ENCODE measurements around the gene CDYL.

The CDYL gene

DNA sequence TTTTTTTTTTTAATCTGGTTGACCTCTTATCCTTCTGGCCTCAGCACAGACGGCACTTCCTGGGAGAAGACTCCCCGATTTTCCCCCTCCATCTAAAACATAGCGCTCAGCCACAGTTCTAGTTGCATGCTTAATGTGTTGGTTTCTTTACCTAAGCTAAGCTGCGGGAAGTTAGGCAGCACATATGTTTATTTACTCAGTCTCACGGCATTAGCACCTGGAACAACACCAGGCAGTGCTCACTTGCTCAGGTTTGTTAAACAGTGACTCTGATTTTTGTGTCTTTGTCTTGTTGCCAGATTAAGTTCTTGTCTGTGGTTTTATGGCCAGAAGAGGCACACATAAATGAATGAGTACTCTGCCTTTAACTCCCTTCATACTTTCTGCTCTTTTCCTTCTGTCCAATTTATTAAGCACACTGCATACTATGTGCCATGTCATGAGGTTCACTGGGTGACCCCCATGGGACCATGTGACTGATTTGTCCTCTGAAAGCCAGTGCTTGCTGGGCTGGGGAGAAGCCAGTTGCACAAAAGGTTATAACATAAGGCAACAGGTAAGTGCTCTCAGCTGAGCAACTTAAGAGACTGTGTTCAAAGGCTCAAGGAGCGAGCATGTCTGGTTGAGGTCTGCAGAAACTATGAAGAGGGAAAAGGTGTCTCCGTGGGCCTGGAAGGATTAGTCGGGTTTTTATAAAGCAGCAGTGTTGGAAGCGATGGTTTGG, 134.0 kb downstream of the CDYL start:
- no peak for DNase-seq

DNA sequence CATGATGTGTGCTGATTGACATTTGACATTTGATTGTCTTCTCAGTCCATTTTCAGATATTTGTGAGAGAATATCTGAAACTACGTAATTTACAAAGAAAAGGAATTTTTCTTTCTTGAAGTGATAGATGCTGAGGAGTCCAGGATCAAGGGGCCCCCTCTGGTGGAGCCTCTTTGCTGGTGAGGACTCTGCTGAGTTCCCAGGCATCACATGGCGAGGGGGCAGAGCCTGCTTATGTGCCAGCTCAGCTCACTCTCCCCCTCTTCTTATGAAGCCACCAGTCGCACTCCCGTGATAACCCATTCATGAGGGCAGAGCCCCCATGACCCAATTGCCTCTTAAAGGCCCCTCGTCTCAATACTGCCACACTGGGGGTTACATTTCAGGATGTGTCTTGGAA, 136.4 kb downstream of the CDYL start:
- DNase-seq = no peak

DNA sequence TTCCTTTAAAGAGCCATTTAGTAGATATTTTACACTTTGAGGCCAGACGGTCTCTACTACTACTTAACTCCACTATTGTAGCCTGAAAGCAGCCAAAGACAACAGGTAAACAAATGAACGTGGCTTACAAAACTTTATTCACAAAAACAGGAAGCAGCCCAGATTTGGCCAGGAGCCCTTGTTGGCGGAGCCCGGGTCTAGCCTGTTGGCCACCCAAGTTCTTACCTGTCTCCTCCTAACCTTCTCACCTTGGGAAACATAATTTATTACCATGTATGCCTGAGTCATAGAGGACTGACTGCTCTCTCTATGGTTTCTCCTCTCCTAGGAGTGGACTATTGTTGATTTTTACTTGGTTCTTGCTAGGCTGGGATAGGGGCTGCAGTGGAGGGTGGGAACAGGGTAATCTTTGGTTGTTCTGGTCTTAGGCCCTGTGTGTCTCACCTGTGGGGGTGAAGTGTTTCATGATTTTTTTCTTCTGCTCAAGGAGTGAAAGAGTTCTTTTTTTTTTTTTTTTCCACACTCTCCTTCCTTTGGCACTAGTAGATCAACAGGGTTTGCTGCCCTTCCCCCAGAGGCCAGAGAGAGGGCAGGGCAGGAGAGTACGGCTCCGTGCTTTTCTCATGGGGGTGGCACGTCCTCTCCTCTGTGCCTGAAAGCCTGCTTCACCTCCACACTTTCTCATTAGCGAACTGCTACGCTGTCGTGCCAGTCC, 137.7 kb downstream of the CDYL start:
- DNase-seq = no peak

DNA sequence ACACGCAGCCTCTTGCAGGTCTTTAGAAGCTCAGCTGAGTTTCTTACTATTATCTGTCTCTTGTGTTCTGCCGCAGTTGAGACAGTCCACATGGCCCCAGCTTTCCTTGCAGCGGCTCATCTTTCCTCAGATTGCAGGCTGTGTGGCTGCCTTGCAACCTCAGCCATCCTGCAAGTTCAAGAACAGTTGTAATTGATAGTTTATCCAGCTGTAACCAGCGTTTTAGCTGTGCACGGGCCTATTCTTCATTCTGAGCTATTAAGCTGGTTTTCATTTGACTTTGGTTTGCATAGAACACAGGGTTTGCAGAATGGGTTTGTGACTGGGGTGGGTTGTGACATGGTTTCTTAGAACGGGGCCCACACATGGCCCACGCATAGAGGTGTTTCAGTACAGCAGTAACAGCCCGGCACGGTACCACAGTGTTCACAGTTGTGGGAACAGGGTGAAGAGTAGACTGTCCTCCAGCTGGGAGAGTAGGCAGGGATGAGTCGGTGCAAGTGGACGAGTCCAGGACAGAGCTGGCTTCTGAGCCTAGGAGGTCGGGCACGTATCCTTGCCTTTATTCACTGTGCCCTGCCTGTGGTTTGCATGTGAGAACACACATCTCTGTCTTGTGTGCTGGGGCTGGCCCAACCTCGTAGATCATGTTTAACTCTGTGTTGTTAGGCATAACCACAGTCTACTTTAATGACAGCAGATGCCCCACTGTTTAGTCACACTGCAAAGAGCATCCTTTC, 138.4 kb downstream of the CDYL start:
- no peak for DNase-seq

DNA sequence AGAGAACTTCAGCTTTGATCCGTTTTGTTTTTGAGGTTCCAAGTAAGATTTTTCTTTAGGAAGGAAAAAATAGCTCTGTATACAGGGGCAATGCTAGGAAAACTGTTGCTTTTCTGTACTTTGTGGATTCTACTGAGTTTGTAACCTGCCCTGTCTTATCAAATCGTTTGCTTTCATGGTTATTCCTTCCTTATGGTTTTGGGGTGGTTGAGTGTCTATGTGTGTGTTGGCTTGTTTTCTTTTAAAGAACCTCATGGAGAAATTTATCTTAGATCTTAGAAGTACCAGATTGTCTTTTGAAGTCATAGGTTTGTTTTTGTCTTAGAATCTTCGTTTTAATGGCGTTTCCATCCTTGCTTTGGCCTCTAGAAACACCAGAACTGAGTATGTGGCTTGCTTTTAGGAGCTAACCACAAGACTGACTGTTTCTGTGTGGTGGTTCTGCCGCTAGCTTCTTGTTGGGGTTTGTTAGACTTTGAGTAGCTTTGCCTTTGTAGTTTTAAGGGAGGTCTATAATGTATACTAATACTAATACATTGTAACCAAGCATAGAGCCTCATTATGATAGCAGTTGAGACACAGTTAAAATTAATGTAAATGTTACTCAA, 140.9 kb downstream of the CDYL start:
- no peak for DNase-seq

DNA sequence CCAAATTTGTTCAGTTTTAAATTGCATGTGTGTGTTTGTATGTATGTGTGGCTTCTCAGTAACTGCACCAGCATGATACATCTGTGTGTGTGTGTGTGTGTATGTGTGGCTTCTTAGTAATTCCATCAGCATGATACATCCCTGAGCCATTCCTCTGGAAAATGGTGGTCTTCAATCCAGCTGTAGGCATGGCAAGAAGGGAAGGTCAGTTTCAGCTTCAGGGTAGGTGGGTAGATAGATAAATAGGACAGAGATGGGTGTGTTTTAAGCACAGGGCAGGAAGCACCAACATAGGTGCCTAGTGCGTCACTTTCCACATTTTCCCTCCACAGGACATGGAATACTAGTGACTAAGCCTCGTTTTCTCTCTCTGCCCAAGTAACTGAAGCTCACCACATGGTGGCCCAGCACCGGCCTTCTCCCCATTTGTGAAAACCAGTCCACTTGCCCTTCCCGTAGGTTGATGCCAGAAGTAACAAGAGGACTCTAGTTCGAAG, 144.8 kb downstream of the CDYL start:
- no peak for DNase-seq

DNA sequence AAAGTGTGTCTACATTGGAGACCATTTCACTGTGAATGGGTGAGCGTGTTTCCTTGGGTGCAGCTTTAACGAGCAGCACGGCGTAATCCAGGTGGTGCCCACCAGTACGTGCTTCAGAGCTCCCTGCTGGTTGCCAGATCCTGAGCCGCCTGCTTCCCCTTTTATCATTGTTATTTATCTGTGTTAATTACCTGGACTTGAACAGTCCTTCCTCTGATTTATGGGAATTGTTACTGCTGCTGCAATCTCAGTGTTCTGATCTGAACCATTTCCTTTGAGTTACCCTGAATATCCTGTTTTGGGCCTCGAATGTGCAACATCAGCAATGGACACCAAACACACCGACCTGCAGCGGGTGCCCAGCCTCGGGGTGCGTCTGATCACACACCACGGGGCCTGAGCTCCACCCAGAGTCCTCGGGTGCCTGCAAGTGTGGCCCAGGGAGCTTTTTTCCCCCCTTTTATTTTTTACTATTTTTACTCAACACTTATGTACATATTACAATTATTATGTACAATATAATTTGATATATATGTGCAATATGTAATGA, 146.4 kb downstream of the CDYL start:
- DNase-seq = no peak

DNA sequence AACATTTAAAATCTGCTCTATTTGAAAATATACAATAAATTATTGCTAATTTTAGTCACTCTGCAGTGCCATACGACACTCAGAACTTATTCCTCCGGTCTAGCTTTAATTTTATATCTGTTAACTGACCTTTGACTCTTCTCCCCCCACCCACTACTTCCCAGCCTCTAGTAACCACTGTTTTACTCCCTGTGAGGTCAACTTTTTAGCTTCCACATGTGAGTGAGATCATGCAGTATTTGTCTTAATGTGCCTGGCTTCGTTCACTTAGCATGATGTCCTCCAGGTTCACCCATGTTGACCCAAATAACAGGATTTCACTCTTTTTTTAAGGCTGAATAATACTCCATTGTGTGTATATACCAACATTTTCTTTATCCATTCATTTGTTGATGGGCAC, 146.9 kb downstream of the CDYL start:
- DNase-seq = no peak

DNA sequence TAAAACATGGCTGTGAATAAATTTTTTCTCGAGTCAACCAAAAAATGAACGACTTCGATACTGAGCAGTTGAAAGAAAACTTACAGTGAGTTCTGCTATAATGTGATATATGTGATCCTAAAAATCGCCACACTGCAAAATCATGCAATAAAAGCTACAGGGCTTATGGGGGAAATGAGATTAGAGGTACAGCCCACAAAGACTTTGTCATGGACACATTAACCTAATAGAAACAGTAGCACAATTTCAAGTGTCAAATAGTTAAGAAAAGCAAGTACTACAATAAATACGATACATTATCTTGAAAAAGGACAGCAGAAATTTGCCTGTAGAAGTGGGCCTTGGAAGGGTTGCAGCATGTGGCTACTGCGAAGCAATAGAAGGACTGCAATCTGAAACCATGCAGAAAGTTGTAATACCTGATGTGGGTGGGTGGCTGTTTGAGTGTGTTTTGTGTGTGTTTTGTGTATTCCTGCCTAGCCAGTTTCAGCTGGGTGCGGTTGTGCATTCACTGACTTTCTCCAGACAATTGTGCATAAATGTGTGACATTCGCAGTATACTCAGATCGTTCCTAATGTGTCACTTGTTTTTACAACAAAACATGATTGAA, 148.6 kb downstream of the CDYL start:
- no peak for DNase-seq

DNA sequence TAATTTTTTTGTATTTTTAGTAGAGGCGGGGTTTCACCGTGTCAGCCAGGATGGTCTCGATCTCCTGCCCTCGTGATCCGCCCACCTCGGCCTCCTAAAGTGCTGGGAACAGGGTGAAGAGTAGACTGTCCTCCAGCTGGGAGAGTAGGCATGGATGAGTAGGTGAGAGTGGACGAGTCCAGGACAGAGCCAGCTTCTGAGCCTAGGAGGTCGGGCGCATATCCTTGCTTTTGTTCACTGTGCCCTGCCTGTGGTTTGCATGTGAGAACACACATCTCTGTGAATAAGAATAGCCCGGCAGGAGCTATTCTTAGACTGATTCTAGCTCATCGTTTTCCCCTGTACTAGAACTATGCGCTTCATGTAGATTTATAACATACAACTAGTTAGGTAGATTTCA, 149.4 kb downstream of the CDYL start:
- DNase-seq = no peak

DNA sequence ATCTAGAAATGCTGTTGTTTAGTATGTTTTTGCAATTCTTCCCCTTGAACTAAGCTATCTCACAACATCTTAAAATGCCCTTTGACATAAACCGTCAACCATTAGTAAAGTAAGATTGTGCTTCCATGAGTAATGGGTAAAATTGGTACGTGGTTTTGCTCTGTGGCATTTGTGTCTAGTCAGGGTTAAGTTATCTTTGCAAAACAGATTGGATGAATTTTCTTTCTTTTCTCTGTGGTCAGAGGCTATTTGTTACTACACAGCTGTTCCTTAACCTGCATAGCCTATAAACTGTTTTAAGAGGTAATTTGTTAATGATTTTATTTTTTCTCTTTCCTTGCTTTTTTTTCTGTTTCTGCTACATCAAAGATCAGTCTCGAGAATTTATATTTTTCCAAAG, 152.2 kb downstream of the CDYL start:
- no peak for DNase-seq

DNA sequence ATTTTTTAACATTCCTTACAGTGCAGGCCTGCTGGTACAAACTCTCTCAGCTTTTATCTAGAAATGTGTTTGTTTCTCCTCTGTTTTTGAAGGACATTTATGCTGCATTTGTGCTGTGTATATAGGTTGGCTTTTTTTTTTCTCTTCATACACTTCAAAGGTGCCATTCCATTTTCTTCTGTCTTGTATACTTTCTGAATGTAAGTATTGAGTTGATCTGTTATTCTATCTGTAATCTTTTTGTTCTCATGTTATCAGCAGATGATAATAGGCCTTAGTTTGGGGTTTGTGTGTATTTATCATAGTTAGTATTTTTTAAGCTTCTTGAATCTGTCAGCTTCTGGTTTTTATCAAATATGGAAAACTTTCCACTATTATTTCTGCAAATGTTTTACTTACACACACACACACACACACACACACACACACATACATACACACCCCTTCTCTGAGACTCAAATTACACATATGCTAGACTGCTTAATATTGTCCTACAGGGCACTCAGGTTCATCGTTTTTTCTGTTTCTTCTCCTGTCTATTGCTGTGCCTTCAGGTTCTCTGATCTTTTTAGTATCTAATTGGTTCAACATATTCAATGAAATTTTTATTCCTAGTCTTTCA, 153.0 kb downstream of the CDYL start:
- no peak for DNase-seq

DNA sequence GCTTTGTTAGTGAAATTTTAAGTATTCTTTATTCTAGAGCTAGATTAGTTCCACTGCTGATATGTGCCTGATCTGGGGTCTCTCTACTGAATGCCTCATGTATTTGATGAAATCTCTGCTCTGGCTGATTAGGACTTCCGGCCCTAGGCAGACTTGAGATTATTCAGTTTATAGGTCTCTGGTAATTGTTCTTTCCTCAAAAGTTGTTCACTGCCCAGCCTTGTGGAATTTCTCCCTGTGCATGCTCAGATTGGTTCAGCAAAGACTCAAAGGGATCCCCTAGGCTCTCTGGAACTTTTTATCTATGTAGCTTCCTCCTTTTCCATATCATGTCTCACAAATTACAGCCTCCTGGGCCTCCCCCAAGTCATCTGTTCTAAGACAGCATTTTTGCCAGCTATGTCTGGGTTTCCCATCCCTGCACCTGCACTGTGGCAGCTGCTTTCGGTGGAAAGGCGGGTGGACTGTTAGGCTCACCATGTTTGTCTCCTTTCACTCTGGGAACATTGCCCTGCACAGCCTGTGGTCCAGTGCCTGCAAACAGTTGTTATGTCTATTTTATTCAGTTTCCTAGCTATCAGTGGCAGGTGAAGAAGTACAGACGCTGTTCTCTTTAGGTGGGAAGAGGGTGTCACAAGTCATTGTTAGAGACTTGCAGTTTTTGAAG, 154.0 kb downstream of the CDYL start:
- no peak for DNase-seq

DNA sequence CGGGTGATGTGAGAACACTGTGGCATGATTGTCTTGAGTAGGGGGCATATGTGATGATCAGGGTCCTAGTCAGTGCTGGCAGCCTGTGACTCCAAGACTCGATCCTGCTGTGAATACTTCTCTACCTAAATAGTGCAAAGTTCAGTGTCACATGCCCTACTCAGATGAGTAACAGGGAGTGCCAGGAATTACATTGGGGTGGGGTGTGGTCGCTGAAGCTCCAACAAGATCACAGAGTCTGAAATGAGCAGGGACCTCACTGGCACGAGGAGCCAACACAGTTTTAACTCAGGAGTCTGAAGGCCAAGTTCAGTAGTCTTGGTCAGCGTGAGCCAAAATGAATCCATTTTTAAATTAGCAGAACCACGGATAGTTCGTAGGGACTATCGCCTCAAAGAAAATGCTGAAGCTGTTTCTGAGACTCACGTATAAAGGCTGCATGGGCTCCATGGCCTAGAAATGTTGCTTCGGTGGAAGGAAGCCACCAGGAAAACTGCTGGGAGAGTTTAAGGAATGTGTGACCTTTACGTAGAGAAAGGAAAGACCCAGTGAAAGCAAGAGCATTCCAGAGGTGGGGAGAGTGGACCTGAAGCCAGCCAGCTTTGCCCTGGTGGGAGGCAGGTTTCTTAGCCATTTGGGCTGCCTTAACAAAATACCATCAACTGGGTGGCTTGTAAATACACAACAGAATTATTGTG, 155.5 kb downstream of the CDYL start:
- DNase-seq = no peak

DNA sequence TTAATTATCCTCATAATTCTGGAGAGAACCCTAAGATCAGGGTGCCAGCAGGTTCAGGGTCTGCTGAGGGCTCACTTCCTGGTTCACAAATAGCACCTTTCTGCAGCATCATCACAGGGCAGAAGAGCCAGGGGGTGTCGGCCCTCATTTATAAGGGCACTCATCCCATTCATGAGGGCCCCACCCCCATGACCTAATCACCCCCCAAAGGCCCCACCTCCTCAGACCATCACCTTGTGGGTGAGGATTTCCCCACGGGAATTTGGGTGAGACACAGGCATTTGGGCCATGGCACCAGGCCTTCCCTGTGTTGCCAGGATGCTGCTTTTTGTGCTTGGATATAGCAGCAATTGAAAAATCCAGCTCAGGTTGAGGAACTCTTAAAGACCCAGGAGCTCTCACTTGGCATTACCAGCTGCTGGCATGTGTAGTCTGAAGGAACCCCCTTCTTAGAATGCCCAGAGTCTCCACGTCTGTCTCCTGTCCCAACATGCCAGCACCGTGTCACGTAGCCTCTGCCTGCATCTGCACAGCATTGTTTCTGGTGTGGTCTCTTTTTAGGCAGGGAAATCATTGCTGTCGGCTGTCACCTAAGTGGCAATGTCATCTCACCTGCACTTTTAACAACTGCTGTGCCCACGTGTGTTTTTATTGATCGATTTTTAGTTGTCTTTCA, 156.2 kb downstream of the CDYL start:
- no peak for DNase-seq

DNA sequence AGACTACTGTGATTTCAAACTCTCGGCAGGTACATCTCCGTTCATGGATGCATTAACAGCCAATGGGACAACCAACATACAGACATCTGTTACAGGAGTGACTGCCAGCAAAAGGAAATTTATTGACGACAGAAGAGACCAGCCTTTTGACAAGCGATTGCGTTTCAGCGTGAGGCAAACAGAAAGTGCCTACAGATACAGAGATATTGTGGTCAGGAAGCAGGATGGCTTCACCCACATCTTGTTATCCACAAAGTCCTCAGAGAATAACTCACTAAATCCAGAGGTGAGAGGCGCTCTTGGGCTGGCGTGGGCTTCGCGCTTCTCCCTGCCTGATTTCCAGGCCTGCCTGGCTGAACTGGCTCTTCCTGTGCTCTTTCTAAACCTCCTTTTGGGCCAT, 159.3 kb downstream of the CDYL start:
- no peak for DNase-seq

DNA sequence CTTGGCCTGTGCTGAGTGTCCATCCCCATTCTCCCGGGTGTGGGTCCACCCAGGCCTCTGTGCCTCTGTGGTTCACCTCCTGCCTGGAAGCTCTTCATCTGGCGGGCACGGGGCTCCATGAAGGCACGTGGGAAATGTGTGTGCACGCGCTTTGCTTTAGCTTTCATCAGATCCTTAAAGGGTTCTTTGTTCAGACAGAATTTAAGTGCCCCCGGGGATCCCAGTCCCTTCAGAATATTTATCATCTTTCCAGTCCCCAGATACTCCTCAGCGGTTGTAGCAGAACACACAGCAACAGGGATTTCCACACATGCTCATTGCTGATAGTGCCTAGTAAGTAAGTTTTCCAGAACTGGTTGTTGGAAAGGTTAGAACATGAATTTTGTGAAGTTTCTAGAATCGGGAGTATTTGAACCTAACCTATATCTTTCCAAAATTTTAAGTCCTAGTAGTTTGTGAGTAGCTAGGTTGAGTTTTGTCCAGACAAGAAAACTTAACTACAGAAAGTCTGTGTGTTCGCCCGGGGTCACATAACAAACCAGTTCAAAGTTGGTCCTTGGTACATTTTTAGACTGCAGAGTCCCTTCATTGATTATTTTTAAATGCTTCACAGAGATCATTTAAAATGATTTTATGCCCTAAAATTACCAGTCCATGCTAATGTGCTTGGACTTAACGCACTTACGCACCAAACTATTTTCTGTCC, 159.9 kb downstream of the CDYL start:
- DNase-seq = no peak

DNA sequence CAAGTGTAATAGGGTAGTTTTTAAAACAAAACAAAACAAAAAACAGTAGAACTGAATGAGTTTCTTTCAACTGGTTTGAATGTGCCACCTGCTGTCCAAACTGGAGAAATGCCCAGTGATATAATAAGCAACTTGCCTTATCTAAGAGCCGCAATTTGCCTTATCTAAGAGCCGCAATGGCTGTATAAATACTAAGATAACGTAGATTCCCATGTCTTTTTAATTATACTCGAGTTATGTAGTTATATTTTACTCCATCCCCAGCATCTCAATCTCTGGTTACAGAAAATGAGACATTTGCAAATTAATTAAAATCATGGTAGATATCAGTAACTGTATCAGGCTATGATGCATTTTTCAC, 160.5 kb downstream of the CDYL start:
- no peak for DNase-seq

DNA sequence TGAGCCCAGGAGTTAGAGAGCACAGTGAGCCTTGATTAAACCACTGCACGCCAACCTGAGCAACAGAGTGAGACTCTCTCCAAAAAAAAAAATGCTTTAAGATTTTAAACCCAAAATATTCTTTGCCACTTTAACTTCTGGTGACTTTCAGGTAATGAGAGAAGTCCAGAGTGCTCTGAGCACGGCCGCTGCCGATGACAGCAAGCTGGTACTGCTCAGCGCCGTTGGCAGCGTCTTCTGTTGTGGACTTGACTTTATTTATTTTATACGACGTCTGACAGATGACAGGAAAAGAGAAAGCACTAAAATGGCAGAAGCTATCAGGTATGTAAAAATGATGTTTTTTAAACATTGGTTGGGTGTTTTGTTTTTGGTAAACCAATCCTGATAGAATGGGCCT, 161.2 kb downstream of the CDYL start:
- no peak for DNase-seq

DNA sequence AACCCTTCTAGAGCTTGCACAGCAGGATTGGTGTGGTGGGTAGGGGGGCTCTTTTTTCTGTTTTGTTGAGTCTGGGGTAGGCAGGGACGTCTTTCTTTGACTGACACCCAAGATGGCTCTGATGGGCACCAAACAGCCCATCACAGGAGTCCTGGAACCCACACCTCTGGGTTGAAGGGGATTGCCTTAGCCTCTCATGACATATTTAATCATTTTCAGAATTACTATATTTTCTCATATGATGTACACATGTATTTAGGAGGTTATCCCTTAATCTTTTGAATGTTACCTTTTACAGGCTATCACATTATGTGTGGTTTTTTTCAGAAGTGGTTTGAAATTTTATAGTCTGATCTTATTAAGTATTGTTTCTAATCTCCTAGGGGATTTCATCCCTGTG, 163.0 kb downstream of the CDYL start:
- DNase-seq = no peak

All from cerebellar nuclear complex (tissue), 1 donor.